GM23338 (cell line): ENCODE data around the gene HHAT.

Source experiments
- CREB1 ChIP-seq: fragments of 250-450 bp; sonication (Bioruptor Pico); IDR thresholded peaks from 2 replicates; pipeline ENCODE4 v1.5.0; 2020; ENCODE audit warnings: low read depth, mild to moderate bottlenecking, moderate library complexity
- CTCF ChIP-seq, 2 experiments: fragments of 200-600 bp in 1 of 2; sonication (generic) in 1 of 2; conservative IDR thresholded peaks; 2 replicates each; pipeline versions ENCODE4 v1.5.1 to v1.6.1; 2016 to 2017; ENCODE audit warnings: antibody characterized with exemption in 2 of 2, low read depth in 2 of 2, mild to moderate bottlenecking in 2 of 2, moderate library complexity in 1 of 2
- EZH2 ChIP-seq: fragments of 200-600 bp; sonication (generic); IDR thresholded peaks from one replicate; pipeline ENCODE4 v1.8.0; 2017; ENCODE audit warnings: antibody characterized with exemption, mild to moderate bottlenecking, low read depth; ENCODE audit not compliant: unreplicated experiment
- EZH2phosphoT487 ChIP-seq: fragments of 200-600 bp; sonication (generic); IDR thresholded peaks from one replicate; pipeline ENCODE4 v1.8.1; 2018; ENCODE audit warnings: antibody characterized with exemption; ENCODE audit not compliant: unreplicated experiment
- NANOG ChIP-seq: IDR thresholded peaks from 2 replicates; pipeline ENCODE4 v1.6.1; 2016; ENCODE audit warnings: antibody characterized with exemption, borderline replicate concordance
- POLR2AphosphoS5 ChIP-seq: IDR thresholded peaks from 2 replicates; pipeline ENCODE4 v1.6.1; 2016; ENCODE audit warnings: antibody characterized with exemption, low read depth
- REST ChIP-seq: IDR thresholded peaks from one replicate; pipeline ENCODE4 v1.6.1; 2018; ENCODE audit warnings: antibody characterized with exemption; ENCODE audit not compliant: unreplicated experiment
- ZNF114 ChIP-seq: fragments of 250-450 bp; sonication (Bioruptor Pico); IDR thresholded peaks from 2 replicates; pipeline ENCODE4 v1.5.0; 2020; ENCODE audit warnings: mild to moderate bottlenecking, moderate library complexity
- ZNF331 ChIP-seq: fragments of 250-450 bp; sonication (Bioruptor Pico); IDR thresholded peaks from 2 replicates; pipeline ENCODE4 v1.5.0; 2020; ENCODE audit warnings: low read depth, mild to moderate bottlenecking, moderate library complexity

- TF ChIP-seq CTCF (conservative IDR thresholded peaks at IDR 0.05; ENCODE audit: low read depth in 2 of 2): no peak
- no peak for TF ChIP-seq POLR2AphosphoS5
- no peak for TF ChIP-seq EZH2phosphoT487
- TF ChIP-seq ZNF114: no peak
- no peak for TF ChIP-seq REST
- TF ChIP-seq CREB1: no peak
- no peak for TF ChIP-seq EZH2
- no peak for TF ChIP-seq ZNF331 (CRISPR knock-in tag)
- no peak for TF ChIP-seq NANOG
Observed at GRCh38 chr1:210621712-210622111, 293.0 kb downstream of the HHAT start.
